Measurements from ENCODE around the gene STMN3. TPM values are rescaled to one million over a fixed set of nuclear protein-coding genes. Genes with fewer than 3 reads are reported as not detected.

The STMN3 gene
- total RNA-seq, 4 donors from 2014 or later: 7.6 to 17.4 (median 12.0) TPM

GRCh38 chr20:63680427-63680826 is 27.2 kb upstream of the STMN3 start:
- TF ChIP-seq, protein P1, sequence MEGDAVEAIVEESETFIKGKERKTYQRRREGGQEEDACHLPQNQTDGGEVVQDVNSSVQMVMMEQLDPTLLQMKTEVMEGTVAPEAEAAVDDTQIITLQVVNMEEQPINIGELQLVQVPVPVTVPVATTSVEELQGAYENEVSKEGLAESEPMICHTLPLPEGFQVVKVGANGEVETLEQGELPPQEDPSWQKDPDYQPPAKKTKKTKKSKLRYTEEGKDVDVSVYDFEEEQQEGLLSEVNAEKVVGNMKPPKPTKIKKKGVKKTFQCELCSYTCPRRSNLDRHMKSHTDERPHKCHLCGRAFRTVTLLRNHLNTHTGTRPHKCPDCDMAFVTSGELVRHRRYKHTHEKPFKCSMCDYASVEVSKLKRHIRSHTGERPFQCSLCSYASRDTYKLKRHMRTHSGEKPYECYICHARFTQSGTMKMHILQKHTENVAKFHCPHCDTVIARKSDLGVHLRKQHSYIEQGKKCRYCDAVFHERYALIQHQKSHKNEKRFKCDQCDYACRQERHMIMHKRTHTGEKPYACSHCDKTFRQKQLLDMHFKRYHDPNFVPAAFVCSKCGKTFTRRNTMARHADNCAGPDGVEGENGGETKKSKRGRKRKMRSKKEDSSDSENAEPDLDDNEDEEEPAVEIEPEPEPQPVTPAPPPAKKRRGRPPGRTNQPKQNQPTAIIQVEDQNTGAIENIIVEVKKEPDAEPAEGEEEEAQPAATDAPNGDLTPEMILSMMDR (IDR thresholded peaks at IDR 0.05): no peak
- no peak for ATAC-seq (ENCODE audit: low FRiP score)

GRCh38 chr20:63679799-63680305 is 26.6 kb upstream of the STMN3 start:
- ATAC-seq (ENCODE audit: low FRiP score) (no peak), DNase-seq (ENCODE audit: low spot score) (no peak)
- TF ChIP-seq, protein P1 (IDR thresholded peaks at IDR 0.05): no peak

More at GRCh38 chr20:63680427-63680826, 27.2 kb upstream of the STMN3 start:
- DNase-seq (ENCODE audit: low spot score): no peak

DNA sequence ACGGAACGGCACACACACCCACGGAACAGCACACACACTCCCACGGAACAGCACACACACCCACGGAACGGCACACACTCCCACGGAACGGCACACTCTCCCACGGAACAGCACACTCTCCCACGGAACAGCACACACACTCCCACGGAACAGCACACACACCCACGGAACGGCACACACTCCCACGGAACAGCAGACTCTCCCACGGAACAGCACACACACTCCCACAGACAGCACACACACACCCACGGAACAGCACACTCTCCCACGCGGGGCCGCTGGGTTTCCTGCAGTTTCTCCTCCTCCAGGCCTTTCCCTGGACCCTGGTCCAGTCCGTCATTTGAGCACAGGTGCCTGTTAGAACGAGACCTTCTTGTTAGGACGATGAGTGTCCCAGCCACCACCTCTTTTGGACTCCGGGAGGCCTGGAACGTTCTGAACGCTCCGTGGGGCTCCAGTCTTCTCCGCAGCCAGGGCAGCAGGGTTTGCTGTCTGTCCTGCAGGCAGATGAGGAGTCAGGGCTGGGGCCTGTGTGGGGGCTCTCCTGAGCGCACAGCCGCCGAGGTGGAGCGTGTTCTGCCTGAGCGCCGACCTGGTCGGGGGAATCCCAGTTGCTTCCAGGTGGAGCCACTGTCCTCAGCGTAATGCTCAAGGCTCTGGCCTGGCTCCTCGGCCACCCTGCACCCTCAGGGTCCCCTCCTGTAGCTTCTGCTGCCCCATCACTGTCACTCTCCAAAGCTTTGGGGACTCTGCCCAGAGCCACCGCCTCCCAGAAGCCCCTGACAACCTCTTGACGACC is 25.6 kb upstream of the STMN3 start:
- DNase-seq (ENCODE audit: low spot score) (no peak), ATAC-seq (ENCODE audit: low FRiP score) (no peak)
- TF ChIP-seq, protein P1 (IDR thresholded peaks at IDR 0.05): no peak

GRCh38 chr20:63678071-63678470 is 24.8 kb upstream of the STMN3 start:
- TF ChIP-seq, protein P1 (IDR thresholded peaks at IDR 0.05): no peak
- no peak for DNase-seq (ENCODE audit: low spot score)
- no peak for ATAC-seq (ENCODE audit: low FRiP score)

DNA sequence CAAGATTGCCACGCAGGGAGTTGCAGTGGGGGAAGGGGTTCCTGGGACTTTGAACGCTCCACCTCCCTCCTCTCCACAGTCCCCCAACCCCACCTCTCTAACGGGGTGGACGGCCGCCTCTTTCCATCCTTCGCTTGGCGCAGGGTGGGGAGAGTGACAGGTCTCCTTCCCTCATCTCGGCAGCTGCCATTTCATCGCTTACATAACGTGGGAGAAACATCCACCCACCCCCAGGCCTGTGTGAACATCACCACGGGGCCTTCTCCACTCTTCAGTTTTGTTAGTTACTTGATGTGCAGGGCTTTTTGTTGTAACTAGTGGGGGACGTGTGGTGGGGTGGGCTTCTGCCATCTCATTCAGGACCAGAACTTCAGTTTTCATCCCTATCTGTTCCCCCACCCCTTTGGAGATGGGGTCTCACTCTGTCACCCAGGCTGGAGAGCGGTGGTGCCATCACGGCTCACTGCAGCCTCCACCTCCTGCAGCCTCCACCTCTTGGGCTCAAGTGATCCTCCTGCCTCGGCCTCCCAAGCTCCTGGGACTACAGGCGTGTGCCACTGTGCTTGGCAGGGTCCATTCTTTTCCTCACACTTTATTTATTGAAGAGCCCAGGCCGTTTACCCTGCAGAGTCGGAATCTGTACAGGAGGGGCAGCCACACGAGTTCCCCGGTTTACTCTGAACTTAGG is 22.6 kb upstream of the STMN3 start:
- ATAC-seq (ENCODE audit: low FRiP score) (no peak), DNase-seq (ENCODE audit: low spot score) (no peak)
- TF ChIP-seq, protein P1 (IDR thresholded peaks at IDR 0.05): no peak

DNA sequence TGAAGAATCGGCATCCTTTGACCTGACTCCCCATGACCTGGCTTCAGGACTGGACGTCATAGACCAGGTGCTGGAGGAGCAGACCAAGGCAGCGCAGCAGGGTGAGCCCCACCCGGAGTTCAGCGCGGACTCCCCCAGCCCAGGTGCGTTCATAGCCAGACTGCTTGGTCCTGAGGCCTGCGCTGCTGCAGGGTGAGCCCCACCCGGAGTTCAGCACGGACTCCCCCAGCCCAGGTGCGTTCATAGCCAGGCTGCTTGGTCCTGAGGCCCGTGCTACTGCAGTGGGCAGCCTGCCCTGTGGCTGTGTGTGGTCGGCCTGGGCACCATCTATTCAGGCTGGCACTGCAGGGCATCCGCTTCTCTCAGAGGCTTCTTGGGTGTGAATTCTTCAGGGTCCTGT is 20.7 kb upstream of the STMN3 start:
- peak; percentile 33 for ATAC-seq (ENCODE audit: low FRiP score)
- DNase-seq (ENCODE audit: low spot score): no peak
- TF ChIP-seq, protein P1 (IDR thresholded peaks at IDR 0.05): no peak

Measured in omental fat pad (tissue), 4 donors.